HEK293T (cell line): ENCODE measurements around the gene SIK3.
"Not testable (repeated sequence)": the region's sequence is repeated elsewhere in the genome, so short reads cannot be mapped to it uniquely, and the experiment has no call there.

Experiments used
- CTCF ChIA-PET: fragments of 350-600 bp; formaldehyde crosslinking; extraction: SDS; loops from one replicate; lab custom pipeline; 2021; ENCODE audit warnings: antibody characterized with exemption, inconsistent platforms; lab: Yijun Ruan, JAX
- POLR2A ChIA-PET: fragments of 350-600 bp; formaldehyde crosslinking; extraction: SDS; loops from one replicate; lab custom pipeline; 2020; ENCODE audit warnings: antibody characterized with exemption, inconsistent platforms; lab: Yijun Ruan, JAX
- DNase-seq: peaks from one replicate; pipeline ENCODE4 v3.0.0; 2012; ENCODE audit warnings: mixed read lengths; ENCODE audit errors: extremely low spot score
- ARNT ChIP-seq: fragments of 450-650 bp; IDR thresholded peaks from 2 replicates; pipeline ENCODE4 v1.6.1; 2017; ENCODE audit warnings: mild to moderate bottlenecking
- BHLHE40 ChIP-seq: fragments of 450-650 bp; IDR thresholded peaks from 2 replicates; pipeline ENCODE4 v1.6.1; 2016; ENCODE audit warnings: mild to moderate bottlenecking, moderate library complexity, borderline replicate concordance
- CTBP1 ChIP-seq: fragments of 450-650 bp; IDR thresholded peaks from 2 replicates; pipeline ENCODE4 v1.6.1; 2016; ENCODE audit warnings: borderline replicate concordance
- ELF4 ChIP-seq: fragments of 450-650 bp; IDR thresholded peaks from 2 replicates; pipeline ENCODE4 v1.6.1; 2017; ENCODE audit warnings: antibody characterized with exemption
- FOXA1 ChIP-seq: fragments of 450-650 bp; IDR thresholded peaks from 2 replicates; pipeline ENCODE4 v1.6.1; 2016; ENCODE audit warnings: mild to moderate bottlenecking
- FOXK2 ChIP-seq: fragments of 450-650 bp; IDR thresholded peaks from 2 replicates; pipeline ENCODE4 v1.6.1; 2016; ENCODE audit warnings: mild to moderate bottlenecking
- FOXM1 ChIP-seq: fragments of 450-650 bp; IDR thresholded peaks from 2 replicates; pipeline ENCODE4 v1.6.1; 2017; ENCODE audit warnings: mild to moderate bottlenecking, borderline replicate concordance
- HDGF ChIP-seq: fragments of 450-650 bp; IDR thresholded peaks from 2 replicates; pipeline ENCODE4 v1.6.1; 2017; ENCODE audit warnings: antibody characterized with exemption, borderline replicate concordance
- L3MBTL2 ChIP-seq: fragments of 450-650 bp; conservative IDR thresholded peaks from 2 replicates; pipeline ENCODE4 v1.6.1; 2016; ENCODE audit warnings: mild to moderate bottlenecking
- LEF1 ChIP-seq: fragments of 450-650 bp; IDR thresholded peaks from 2 replicates; pipeline ENCODE4 v1.6.1; 2017; ENCODE audit warnings: mild to moderate bottlenecking, borderline replicate concordance
- NFRKB ChIP-seq: fragments of 450-650 bp; IDR thresholded peaks from 2 replicates; pipeline ENCODE4 v1.6.1; 2016; ENCODE audit warnings: mild to moderate bottlenecking, moderate library complexity
- SP1 ChIP-seq: fragments of 450-650 bp; IDR thresholded peaks from 2 replicates; pipeline ENCODE4 v1.6.1; 2017
- SUZ12 ChIP-seq: fragments of 450-650 bp; IDR thresholded peaks from 2 replicates; pipeline ENCODE4 v1.6.1; 2016; ENCODE audit warnings: mild to moderate bottlenecking
- TARDBP ChIP-seq: fragments of 450-650 bp; IDR thresholded peaks from 2 replicates; pipeline ENCODE4 v1.6.1; 2016
- ZNF384 ChIP-seq: fragments of 450-650 bp; IDR thresholded peaks from 2 replicates; pipeline ENCODE4 v1.6.1; 2016
- TF ChIP-seq, protein P1 (sequence below): fragments of 450-650 bp; IDR thresholded peaks from 2 replicates; pipeline ENCODE4 v1.6.1; 2016

SIK3 gene

DNA sequence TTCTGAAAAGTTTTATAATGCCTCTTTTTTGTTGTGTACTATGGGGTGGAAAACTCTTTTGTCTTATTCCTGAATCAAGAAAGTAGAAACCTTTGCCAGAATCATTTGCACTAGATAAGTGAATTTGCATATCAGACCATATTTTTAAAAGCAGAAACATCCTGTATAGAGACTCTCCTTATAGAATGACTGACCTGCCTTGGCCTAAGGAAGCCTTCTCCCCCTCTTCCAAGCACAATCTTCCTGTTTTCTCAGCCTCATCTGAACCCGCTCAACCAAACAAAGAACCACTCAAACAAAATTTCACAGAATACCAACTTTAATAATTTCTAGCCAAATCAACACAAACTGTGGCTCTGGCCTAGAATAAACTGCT is 60.3 kb downstream of the SIK3 start:
- DNase-seq: no peak
- ChIA-PET POLR2A (no interaction called here), CTCF (no interaction called here)
- TF ChIP-seq L3MBTL2: no peak
- TF ChIP-seq NFRKB: no peak
- no peak for TF ChIP-seq FOXM1
- TF ChIP-seq TARDBP: no peak

DNA sequence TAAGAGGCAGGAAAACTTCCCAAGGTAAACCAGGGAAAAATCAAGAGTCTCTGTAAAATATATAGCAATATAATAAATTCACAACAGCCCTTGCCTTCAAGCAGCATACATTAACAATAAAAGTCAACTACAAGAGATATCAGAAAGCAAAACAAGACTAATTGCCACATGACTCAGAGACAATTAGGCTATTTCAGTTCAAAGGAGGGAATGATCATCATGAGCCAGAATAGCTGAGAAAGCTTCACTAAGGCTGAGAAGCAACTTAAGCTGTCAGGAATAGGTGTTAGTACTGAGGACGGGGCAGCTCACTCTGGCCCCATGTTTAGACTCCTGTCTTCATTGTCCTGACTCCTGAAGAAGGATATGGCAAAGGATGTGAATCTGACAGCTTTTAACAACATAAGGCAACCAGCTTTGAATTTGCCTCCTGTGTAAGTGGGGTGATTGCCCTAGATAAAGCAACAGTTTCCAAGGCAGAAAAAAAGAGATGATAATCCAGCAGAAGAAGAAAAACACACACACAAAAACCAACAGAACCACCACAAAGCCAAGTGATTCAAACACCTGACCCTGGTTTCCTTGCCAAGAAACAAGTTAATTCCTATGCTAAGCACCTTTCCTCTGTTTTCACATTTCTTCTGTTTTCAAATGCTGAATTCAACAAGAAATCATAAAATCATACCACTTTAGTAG is 60.8 kb downstream of the SIK3 start:
- no peak for DNase-seq

DNA sequence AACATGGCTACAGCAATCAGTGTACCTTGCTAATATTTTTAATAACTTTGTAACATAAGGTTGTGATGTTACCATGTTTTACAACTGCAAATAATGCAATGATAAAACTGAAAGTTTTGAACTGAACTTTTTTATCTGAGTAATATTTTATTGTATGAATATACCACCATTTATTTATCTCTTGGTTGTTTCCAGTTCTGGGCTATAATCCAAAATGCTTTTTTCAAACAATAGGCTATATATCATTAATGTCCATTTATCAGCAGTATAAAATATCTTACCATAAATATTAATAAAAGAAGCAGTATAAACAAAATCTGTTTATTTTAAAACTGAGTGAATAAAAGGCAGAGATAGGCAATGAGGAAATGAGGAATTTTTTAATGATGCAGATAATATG is 63.3 kb downstream of the SIK3 start:
- no peak for DNase-seq
- CTCF ChIA-PET: no interaction called here
- POLR2A ChIA-PET: no interaction called here
- TF ChIP-seq FOXK2 (no peak), ZNF384 (no peak), HDGF (no peak), TARDBP (no peak), LEF1 (no peak), SUZ12 (no peak), BHLHE40 (no peak), ARNT (no peak), NFRKB (no peak)
- TF ChIP-seq, protein P1, sequence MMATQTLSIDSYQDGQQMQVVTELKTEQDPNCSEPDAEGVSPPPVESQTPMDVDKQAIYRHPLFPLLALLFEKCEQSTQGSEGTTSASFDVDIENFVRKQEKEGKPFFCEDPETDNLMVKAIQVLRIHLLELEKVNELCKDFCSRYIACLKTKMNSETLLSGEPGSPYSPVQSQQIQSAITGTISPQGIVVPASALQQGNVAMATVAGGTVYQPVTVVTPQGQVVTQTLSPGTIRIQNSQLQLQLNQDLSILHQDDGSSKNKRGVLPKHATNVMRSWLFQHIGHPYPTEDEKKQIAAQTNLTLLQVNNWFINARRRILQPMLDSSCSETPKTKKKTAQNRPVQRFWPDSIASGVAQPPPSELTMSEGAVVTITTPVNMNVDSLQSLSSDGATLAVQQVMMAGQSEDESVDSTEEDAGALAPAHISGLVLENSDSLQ: no peak

More for the DNA sequence above, 60.8 kb downstream of the SIK3 start:
- no peak for TF ChIP-seq ZNF384
- TF ChIP-seq, protein P1: no peak
- no peak for TF ChIP-seq SP1
- TF ChIP-seq ARNT: no peak
- TF ChIP-seq ELF4: no peak
- no peak for TF ChIP-seq HDGF
- TF ChIP-seq BHLHE40: no peak
- TF ChIP-seq FOXM1: no peak
- TF ChIP-seq TARDBP: no peak
- TF ChIP-seq LEF1: no peak
- no peak for TF ChIP-seq FOXA1
- ChIA-PET POLR2A (no interaction called here), CTCF (no interaction called here)

DNA sequence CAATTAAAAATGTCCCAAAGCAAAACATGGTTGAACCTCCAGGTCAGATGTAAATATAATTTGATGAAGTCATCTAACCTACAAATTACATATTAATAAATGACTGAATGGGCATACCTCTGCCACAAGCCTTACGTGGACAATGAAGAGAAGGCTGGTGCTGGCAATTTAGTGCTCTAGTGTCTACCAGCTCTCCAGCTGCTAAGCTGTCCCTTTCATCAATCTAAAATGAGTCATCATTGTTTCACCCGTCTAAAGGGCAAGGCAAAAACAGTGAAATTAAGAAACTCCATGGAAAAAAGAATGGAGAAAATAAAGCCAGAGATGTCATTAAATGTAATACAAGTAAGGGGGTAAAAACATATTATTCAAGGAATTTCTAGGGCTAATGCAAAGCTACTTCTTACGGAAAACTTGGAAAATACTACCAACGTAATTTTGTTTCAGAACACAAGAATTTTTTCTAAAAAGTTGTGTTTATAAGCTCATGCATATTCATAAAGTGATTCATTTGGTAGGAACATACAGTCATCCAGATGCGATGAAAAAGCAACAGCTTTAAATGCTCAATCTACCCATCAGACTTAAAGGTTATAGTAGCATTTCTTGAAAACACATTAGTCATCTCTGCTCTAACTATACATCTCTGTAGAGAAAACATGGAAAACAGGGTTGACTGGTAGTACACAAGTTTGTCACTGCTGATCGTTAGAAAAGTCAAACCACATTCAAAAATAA is 71.5 kb downstream of the SIK3 start:
- ChIA-PET POLR2A (no interaction called here), CTCF (interaction anchor here (0.6 to 0.7 kb wide), 2 partner anchors 74 to 121 kb away, joined by 4 read pairs; no protein-coding TSS in a partner anchor)
- DNase-seq: no peak
- TF ChIP-seq ARNT (no peak), CTBP1 (no peak), TARDBP (no peak), LEF1 (no peak), SP1 (no peak), FOXM1 (no peak), ELF4 (no peak), SUZ12 (no peak), NFRKB (no peak), ZNF384 (no peak)
- TF ChIP-seq, protein P1: no peak

DNA sequence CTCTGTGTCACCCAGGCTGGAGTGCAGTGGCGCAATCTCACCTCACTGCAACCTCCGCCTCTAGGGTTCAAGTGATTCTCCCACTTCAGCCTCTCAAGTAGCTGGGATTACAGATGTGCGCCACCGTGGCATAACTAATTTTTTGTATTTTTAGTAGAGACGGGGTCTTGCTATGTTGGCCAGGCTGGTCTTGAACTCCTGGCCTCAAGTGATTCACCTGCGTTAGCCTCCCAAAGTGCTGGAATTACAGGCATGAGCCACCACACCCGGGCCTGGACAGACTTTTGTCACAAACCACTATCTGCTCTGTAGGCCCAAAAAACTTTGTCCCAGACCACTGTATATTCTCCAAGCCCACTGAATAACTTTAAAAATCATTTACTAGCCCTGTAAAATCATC is 74.5 kb downstream of the SIK3 start:
- CTCF ChIA-PET, POLR2A ChIA-PET, DNase-seq: not testable (repeated sequence)

DNA sequence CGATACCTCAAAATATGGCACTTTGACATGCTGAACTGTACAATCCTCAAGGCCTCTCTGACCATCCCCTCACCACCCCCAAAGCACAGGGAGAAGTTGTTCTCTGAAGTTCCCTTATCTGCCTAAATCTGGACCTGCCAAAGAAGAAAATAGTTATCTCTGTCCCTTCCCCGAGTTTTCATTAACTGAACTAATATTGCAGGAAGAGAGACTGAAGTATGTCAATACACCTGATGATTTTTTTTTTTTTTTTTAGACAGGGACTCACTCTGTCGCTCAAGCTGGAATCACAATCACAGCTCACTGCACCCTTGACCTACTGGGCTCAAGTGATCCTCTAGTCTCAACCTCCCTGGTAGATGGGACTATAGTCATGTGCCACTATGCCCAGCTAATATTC is 75.0 kb downstream of the SIK3 start:
- DNase-seq: no peak
- no peak for TF ChIP-seq SUZ12
- TF ChIP-seq L3MBTL2: no peak
- TF ChIP-seq NFRKB: no peak
- no peak for TF ChIP-seq LEF1
- no peak for TF ChIP-seq BHLHE40
- no peak for TF ChIP-seq ELF4
- TF ChIP-seq FOXK2: no peak
- no peak for TF ChIP-seq SP1
- TF ChIP-seq TARDBP: no peak
- TF ChIP-seq FOXM1: no peak
- no peak for TF ChIP-seq ARNT
- POLR2A ChIA-PET: no interaction called here
- CTCF ChIA-PET: no interaction called here

DNA sequence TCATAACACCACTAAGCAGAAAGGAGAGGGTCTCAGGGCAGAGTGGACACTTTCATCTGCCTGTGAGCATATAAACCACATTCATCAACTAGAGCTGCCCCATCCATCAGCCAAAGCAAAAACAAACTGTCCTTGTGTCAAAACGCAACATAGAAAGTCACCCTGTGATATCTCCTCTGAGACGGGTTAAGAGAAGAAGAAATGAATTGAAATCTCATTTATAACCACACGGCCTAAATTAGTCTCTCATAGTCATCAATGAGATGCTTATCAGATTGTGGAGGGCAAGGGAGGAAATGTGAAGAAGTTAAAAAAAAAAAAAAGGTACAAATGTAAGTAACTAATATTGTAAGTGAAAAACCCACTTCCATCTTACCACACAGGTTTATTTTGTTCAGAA is 75.7 kb downstream of the SIK3 start:
- no peak for DNase-seq
- TF ChIP-seq CTBP1: no peak
- TF ChIP-seq NFRKB: no peak
- TF ChIP-seq ARNT: no peak
- TF ChIP-seq ZNF384: no peak
- no peak for TF ChIP-seq HDGF
- no peak for TF ChIP-seq BHLHE40
- no peak for TF ChIP-seq FOXA1
- TF ChIP-seq ELF4: no peak
- no peak for TF ChIP-seq TARDBP
- no peak for TF ChIP-seq SP1
- no peak for TF ChIP-seq FOXK2
- no peak for TF ChIP-seq SUZ12
- no peak for TF ChIP-seq LEF1
- TF ChIP-seq, protein P1: no peak
- no peak for TF ChIP-seq FOXM1
- TF ChIP-seq L3MBTL2: no peak
- ChIA-PET POLR2A (no interaction called here), CTCF (no interaction called here)
